Esophagus squamous epithelium (tissue), 4 donors: ENCODE data around the gene FHIT.

ENCODE experiments used
- CTCF ChIP-seq, 6 experiments: fragments of 450-650 bp in 4 of 6; fragments of 200-600 bp in 2 of 6; sonication (generic) in 2 of 6; IDR thresholded peaks; one replicate each; pipeline ENCODE4 v1.5.1; 2016 to 2019; ENCODE audit warnings: antibody characterized with exemption in 6 of 6, mild to moderate bottlenecking in 4 of 6, moderate library complexity in 4 of 6
- POLR2A ChIP-seq, 4 donors: fragments of 450-650 bp; IDR thresholded peaks; one replicate each; pipeline ENCODE4 v1.6.1; 2017; ENCODE audit warnings: antibody characterized with exemption in 4 of 4, mild to moderate bottlenecking in 4 of 4, moderate library complexity in 3 of 4

GRCh38 chr3:60202052-60202726 is 1049.1 kb downstream of the FHIT start:
- TF ChIP-seq CTCF (IDR thresholded peaks at IDR 0.05) (no peak), POLR2A (IDR thresholded peaks at IDR 0.05) (no peak)
